SK-N-SH treated with all-trans-retinoic acid at 6 μM for 48 hours (cell line): ENCODE data around the gene EFNA4.

Experiments
- CREB5 ChIP-seq: fragments of 250-450 bp; sonication (Bioruptor Pico); IDR thresholded peaks from 2 replicates; pipeline ENCODE4 v1.5.1; 2020; ENCODE audit warnings: low read depth, mild to moderate bottlenecking, moderate library complexity
- ISL1 ChIP-seq: fragments of 250-450 bp; sonication (Bioruptor Pico); IDR thresholded peaks from 2 replicates; pipeline ENCODE4 v2.1.2; 2022; ENCODE audit warnings: mild to moderate bottlenecking, moderate library complexity
- PATZ1 ChIP-seq: fragments of 250-450 bp; sonication (Bioruptor Pico); IDR thresholded peaks from 2 replicates; pipeline ENCODE4 v1.8.0; 2020; ENCODE audit warnings: mild to moderate bottlenecking, moderate library complexity, borderline replicate concordance
- TOX ChIP-seq: fragments of 250-450 bp; sonication (Bioruptor Pico); IDR thresholded peaks from 2 replicates; pipeline ENCODE4 v1.8.0; 2021; ENCODE audit warnings: mild to moderate bottlenecking, moderate library complexity, borderline replicate concordance
- TSHZ2 ChIP-seq: fragments of 250-450 bp; sonication (Bioruptor Pico); IDR thresholded peaks from 2 replicates; pipeline ENCODE4 v1.5.0; 2020; ENCODE audit warnings: mild to moderate bottlenecking, moderate library complexity
- ZNF8 ChIP-seq: fragments of 450-650 bp; formaldehyde crosslinking; IDR thresholded peaks from 2 replicates; pipeline ENCODE4 v1.5.0; 2020; ENCODE audit warnings: mild to moderate bottlenecking, moderate library complexity

- TF ChIP-seq TOX (CRISPR knock-in tag) (no peak), ISL1 (CRISPR knock-in tag) (no peak), PATZ1 (CRISPR knock-in tag) (no peak), CREB5 (no peak), ZNF8 (CRISPR knock-in tag) (no peak), TSHZ2 (CRISPR knock-in tag) (no peak)
These were observed 1.4 kb downstream of the EFNA4 start for GRCh38 chr1:155064832-155065429.
